Endodermal cell (in vitro differentiated cells): Measurements from ENCODE around the gene MYO7B. TPM values are rescaled to one million over a fixed set of nuclear protein-coding genes. Genes with fewer than 3 reads are reported as not detected.

ENCODE experiments used
- DNase-seq: peaks from one replicate; pipeline ENCODE4 v3.0.0-alpha.2; 2017
- H3K27ac ChIP-seq: 2 replicates; pipeline ENCODE4 v1.5.1; 2013; ENCODE audit warnings: mild to moderate bottlenecking, low read depth, low read length, moderate library complexity
- H3K27me3 ChIP-seq: 2 replicates; pipeline ENCODE4 v1.6.1; 2013; ENCODE audit warnings: mild to moderate bottlenecking, low read length, moderate library complexity; ENCODE audit not compliant: insufficient read depth, control insufficient read depth, poor library complexity, severe bottlenecking
- H3K36me3 ChIP-seq: 2 replicates; pipeline ENCODE4 v1.7.0; 2013; ENCODE audit warnings: mild to moderate bottlenecking, low read length, moderate library complexity; ENCODE audit not compliant: control insufficient read depth, insufficient read depth
- H3K4me1 ChIP-seq: one replicate; pipeline ENCODE4 v1.7.0; 2013; ENCODE audit warnings: low read length; ENCODE audit not compliant: control insufficient read depth, insufficient read depth
- H3K4me3 ChIP-seq: 2 replicates; pipeline ENCODE4 v1.5.1; 2013; ENCODE audit warnings: mild to moderate bottlenecking, low read length, moderate library complexity
- H3K9ac ChIP-seq: 2 replicates; pipeline ENCODE4 v1.6.1; 2013; ENCODE audit warnings: mild to moderate bottlenecking, low read length, moderate library complexity; ENCODE audit not compliant: poor library complexity, severe bottlenecking; ENCODE audit errors: extremely low read depth
- H3K9me3 ChIP-seq: 2 replicates; pipeline ENCODE4 v1.6.1; 2013; ENCODE audit warnings: mild to moderate bottlenecking, low read length, moderate library complexity; ENCODE audit not compliant: control insufficient read depth
- H3K27ac Mint-ChIP-seq: 2 replicates; pipeline ENCODE4 v1.8.0; 2020; ENCODE audit warnings: mixed read lengths
- H3K27me3 Mint-ChIP-seq: 2 replicates; pipeline ENCODE4 v1.8.0; 2021; ENCODE audit warnings: mild to moderate bottlenecking, mixed read lengths; ENCODE audit not compliant: insufficient read depth
- H3K36me3 Mint-ChIP-seq: 2 replicates; pipeline ENCODE4 v1.8.0; 2020; ENCODE audit warnings: low read depth, mixed read lengths
- H3K4me1 Mint-ChIP-seq: 2 replicates; pipeline ENCODE4 v1.8.0; 2020; ENCODE audit warnings: mixed read lengths
- H3K4me3 Mint-ChIP-seq: 2 replicates; pipeline ENCODE4 v1.8.0; 2020; ENCODE audit warnings: mild to moderate bottlenecking, moderate library complexity, mixed read lengths
- H3K9me3 Mint-ChIP-seq: 2 replicates; pipeline ENCODE4 v1.8.0; 2020; ENCODE audit warnings: mild to moderate bottlenecking, mixed read lengths
- WGBS, 2 experiments: methylation state at CpG; one replicate each; pipeline versions ENCODE4 v1.1.5 to v1.1.7; 2013; ENCODE audit warnings: missing lambda C conversion rate in 2 of 2, mixed read lengths in 1 of 2; ENCODE audit not compliant: insufficient coverage in 1 of 2, insufficient read length in 1 of 2; 5-methylcytosine and 5-hydroxymethylcytosine counted together
- total RNA-seq, 2 donors: library from RNA; stranded (reverse); fragmentation: NEBNext Ultra II Directional in 1 of 2; extraction: Animal tissue kit (Norgen Biotek cat#: 25700) in 1 of 2; gene quantifications; 2 replicates in 1 of 2; 3 replicates in 1 of 2; pipeline ENCODE4 v1.2.1, GENCODE V29; 2021
- TF ChIP-seq, protein P1 (sequence below): fragments of 200-600 bp; sonication (generic); conservative IDR thresholded peaks from 2 replicates; pipeline ENCODE4 v1.5.0; 2021; ENCODE audit warnings: antibody characterized with exemption, mild to moderate bottlenecking

The MYO7B gene
- total RNA-seq, 2 donors from 2014 or later, result 0.11 TPM; not detected in 1

DNA sequence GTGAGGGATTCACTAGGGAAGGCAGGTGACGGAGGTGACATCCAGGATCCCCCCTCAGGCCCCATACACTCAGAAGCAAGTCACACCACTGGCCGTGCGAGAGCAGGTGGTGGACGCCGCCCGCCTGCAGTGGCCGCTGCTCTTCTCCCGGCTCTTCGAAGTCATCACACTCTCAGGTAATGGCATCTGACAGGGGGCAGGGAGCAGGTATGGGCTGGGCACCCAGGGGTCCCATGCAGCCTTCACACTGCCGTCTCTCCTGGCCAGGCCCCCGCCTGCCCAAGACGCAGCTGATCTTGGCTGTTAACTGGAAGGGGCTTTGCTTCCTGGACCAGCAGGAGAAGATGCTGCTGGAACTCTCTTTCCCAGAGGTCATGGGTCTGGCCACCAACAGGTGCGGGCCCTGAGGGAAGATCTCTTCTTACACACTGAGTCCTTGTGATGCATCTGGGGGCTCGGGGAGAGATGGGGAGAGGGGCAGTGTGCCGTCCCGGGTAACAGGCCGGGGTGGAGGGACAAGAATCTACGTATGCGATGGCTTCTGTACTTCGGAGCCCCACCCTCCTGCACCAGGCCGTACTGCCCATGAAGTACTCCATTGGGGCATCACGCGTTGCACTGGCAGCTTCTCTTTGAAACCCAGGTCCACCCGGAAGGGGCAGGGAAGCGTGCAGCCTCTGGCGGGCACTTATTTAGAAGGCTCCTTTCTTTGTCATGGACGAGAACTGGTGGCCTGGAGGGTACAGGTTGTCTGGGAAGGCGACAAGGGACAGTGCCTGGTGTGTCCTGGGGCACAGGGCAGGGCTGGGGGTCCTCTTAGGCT, 91.6 kb downstream of the MYO7B start:
- no peak overlapping the region for H3K27ac ChIP-seq
- Mint-ChIP-seq H3K27ac (no peak overlapping the region), H3K4me3 (no peak overlapping the region), H3K4me1 (peaks cover 5% of the 10 kb centered on the region), H3K9me3 (no peaks in the 10 kb centered on the region), H3K27me3 (no peaks in the 10 kb centered on the region), H3K36me3 (no peaks in the 10 kb centered on the region)
- H3K36me3 ChIP-seq, result no peaks in the 10 kb centered on the region
- WGBS, 2 experiments, result 94 to 95% methylated on average over 15 to 28 of the region's 28 CpGs
- DNase-seq, result no peak
- H3K4me1 ChIP-seq, result no peaks in the 10 kb centered on the region
- H3K4me3 ChIP-seq, result no peak overlapping the region
- H3K27me3 ChIP-seq, result no peaks in the 10 kb centered on the region
- no peaks in the 10 kb centered on the region for H3K9me3 ChIP-seq
- TF ChIP-seq, protein P1, sequence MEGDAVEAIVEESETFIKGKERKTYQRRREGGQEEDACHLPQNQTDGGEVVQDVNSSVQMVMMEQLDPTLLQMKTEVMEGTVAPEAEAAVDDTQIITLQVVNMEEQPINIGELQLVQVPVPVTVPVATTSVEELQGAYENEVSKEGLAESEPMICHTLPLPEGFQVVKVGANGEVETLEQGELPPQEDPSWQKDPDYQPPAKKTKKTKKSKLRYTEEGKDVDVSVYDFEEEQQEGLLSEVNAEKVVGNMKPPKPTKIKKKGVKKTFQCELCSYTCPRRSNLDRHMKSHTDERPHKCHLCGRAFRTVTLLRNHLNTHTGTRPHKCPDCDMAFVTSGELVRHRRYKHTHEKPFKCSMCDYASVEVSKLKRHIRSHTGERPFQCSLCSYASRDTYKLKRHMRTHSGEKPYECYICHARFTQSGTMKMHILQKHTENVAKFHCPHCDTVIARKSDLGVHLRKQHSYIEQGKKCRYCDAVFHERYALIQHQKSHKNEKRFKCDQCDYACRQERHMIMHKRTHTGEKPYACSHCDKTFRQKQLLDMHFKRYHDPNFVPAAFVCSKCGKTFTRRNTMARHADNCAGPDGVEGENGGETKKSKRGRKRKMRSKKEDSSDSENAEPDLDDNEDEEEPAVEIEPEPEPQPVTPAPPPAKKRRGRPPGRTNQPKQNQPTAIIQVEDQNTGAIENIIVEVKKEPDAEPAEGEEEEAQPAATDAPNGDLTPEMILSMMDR, result no peak
- no peak overlapping the region for H3K9ac ChIP-seq

DNA sequence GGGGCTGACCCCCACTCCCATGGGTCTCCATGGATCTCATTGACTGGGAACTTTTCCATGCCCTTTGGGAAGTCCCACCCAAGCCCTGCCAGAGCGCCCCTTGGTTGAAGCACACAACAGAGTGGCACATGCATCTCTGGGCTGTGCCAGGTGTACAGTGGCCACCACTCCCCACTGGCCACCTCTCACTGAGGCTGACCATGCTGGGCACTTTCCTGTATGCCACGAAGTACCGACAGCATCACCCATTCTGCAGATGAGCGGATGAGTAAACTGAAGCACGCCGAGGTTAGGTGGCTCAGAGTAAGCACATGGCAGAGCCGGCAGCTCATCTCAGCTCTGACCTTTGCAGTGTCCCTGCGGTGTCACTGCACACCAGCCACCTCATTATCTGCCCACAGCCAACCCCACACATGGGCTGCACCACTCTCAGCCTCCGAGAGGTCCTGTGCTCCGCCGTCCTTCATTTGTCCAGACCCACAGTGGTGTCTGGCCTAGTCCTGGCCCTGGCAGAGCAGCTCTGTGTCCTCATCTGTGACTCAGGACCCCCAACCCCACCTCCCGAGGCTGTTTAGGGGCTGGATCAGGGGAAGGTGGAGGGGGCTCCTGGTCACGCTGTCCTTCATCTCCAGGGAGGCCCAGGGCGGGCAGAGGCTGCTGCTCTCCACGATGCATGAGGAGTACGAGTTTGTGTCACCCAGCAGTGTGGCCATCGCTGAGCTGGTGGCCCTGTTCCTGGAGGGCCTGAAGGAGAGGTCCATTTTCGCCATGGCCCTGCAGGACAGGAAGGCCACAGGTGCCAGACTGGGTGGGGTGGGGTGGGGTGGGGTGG, 92.5 kb downstream of the MYO7B start:
- no peak overlapping the region for H3K4me3 Mint-ChIP-seq
- no peak for DNase-seq
- Histone ChIP-seq H3K36me3 (no peaks in the 10 kb centered on the region), H3K9me3 (no peaks in the 10 kb centered on the region), H3K4me1 (no peaks in the 10 kb centered on the region), H3K27ac (no peak overlapping the region), H3K9ac (no peak overlapping the region), H3K27me3 (no peaks in the 10 kb centered on the region), H3K4me3 (no peak overlapping the region)
- TF ChIP-seq, protein P1, result no peak
- H3K36me3 Mint-ChIP-seq, result no peaks in the 10 kb centered on the region
- no peaks in the 10 kb centered on the region for H3K9me3 Mint-ChIP-seq
- H3K27me3 Mint-ChIP-seq, result no peaks in the 10 kb centered on the region
- peaks cover 5% of the 10 kb centered on the region for H3K4me1 Mint-ChIP-seq
- WGBS, 2 experiments, result 93 to 95% methylated on average over 11 to 18 of the region's 18 CpGs
- no peak overlapping the region for H3K27ac Mint-ChIP-seq

DNA sequence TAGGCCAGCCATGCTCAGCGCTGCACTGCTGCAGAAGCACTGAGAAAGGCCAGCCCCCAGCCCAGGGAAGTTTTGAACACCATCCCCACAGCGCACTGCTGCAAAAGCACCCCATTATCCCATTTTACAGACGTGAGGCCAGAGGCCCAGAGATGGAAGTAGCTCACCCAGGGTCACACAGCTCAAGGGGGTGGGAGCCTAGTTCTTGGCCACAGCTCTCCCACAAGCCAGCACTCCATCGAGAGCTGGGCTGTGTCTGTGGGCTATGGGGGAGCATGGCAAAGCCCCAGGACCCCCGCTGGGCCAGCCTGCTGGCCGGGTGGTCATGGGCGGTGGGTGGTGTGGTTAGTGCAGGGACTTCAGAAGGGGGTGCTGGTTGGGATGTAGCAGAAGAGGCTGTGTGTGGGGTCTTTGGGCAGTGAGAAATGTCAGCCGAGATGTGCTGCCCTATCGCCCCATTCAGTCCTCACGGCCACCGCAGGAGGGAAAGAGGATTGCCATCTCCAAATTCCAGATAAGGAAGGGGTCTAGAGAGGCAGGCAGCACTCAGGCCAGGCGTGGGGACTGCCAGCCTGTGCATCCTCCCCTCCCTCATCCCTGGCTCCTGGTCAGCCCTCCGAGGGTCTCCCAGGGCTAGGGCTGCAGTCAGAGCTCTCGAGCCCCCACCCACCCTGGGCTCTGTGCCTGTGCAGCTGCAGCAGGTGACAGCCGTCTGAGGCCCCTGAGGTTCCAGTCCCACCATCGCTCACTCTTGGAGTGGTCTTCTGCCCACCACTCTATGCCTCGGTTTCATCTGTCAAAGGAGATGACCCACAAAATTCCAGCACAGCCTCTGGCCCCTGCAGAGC, 93.5 kb downstream of the MYO7B start:
- no peaks in the 10 kb centered on the region for H3K9me3 ChIP-seq
- H3K4me1 ChIP-seq, result no peaks in the 10 kb centered on the region
- no peaks in the 10 kb centered on the region for H3K36me3 Mint-ChIP-seq
- H3K27ac Mint-ChIP-seq, result no peak overlapping the region
- no peak for DNase-seq
- no peaks in the 10 kb centered on the region for H3K9me3 Mint-ChIP-seq
- H3K4me3 Mint-ChIP-seq, result no peak overlapping the region
- no peaks in the 10 kb centered on the region for H3K27me3 ChIP-seq
- 83 to 87% methylated on average over 12 to 17 of the region's 17 CpGs for WGBS, 2 experiments
- H3K27me3 Mint-ChIP-seq, result no peaks in the 10 kb centered on the region
- H3K4me3 ChIP-seq, result no peak overlapping the region
- H3K27ac ChIP-seq, result no peak overlapping the region
- no peaks in the 10 kb centered on the region for H3K36me3 ChIP-seq
- peaks cover 5% of the 10 kb centered on the region for H3K4me1 Mint-ChIP-seq
- no peak overlapping the region for H3K9ac ChIP-seq
- TF ChIP-seq, protein P1, result no peak
